Naive B cell (primary cell): ENCODE results near the gene SLC6A19. TPM values are rescaled to one million over a fixed set of nuclear protein-coding genes. Genes with fewer than 3 reads are reported as not detected.
"Not testable (repeated sequence)": the region's sequence is repeated elsewhere in the genome, so short reads cannot be mapped to it uniquely, and the experiment has no call there.

Source experiments
- ATAC-seq, 2 donors: fragments of 150-1000 bp; cut with Tn5 transposase; 2 replicates each; pipeline ENCODE4 v1.10.0; 2021; ENCODE audit warnings: low read depth in 2 of 2, mild to moderate bottlenecking in 2 of 2, moderate library complexity in 2 of 2
- DNase-seq: peaks from one replicate; pipeline ENCODE4 v3.0.0; 2022
- H3K27ac Mint-ChIP-seq, 6 donors: one replicate each; pipeline ENCODE4 v1.8.0; 2020 to 2022; ENCODE audit warnings: mild to moderate bottlenecking in 6 of 6, mixed read lengths in 6 of 6, moderate library complexity in 5 of 6, inconsistent platforms in 2 of 6
- H3K27me3 Mint-ChIP-seq, 3 donors: one replicate each; pipeline ENCODE4 v1.8.0; 2021 to 2022; ENCODE audit warnings: mixed read lengths in 3 of 3, mild to moderate bottlenecking in 1 of 3
- H3K36me3 Mint-ChIP-seq, 2 donors: one replicate each; pipeline ENCODE4 v1.8.0; 2020 to 2022; ENCODE audit warnings: mixed read lengths in 2 of 2, inconsistent platforms in 1 of 2, mild to moderate bottlenecking in 1 of 2
- H3K4me1 Mint-ChIP-seq, 3 donors: one replicate each; pipeline ENCODE4 v1.8.0; 2020 to 2022; ENCODE audit warnings: mixed read lengths in 3 of 3, inconsistent platforms in 1 of 3, mild to moderate bottlenecking in 1 of 3, moderate library complexity in 1 of 3
- H3K4me3 Mint-ChIP-seq, 8 donors: one replicate each; pipeline ENCODE4 v1.8.0; 2020 to 2022; ENCODE audit warnings: mild to moderate bottlenecking in 8 of 8, mixed read lengths in 8 of 8, moderate library complexity in 8 of 8, inconsistent platforms in 2 of 8
- H3K9me3 Mint-ChIP-seq, 7 donors: one replicate each; pipeline ENCODE4 v1.8.0; 2020 to 2022; ENCODE audit warnings: mixed read lengths in 7 of 7, mild to moderate bottlenecking in 5 of 7, inconsistent platforms in 2 of 7, moderate library complexity in 1 of 7
- polyA plus RNA-seq, 6 donors: library from polyadenylated mRNA; unstranded; fragments of 300-500 nt; fragmentation: Illumina TruSeq; gene quantifications; one replicate each; pipeline ENCODE4 v1.2.3, GENCODE V29; 2021; ENCODE audit warnings: low read depth in 6 of 6

SLC6A19 gene
- not detected for polyA plus RNA-seq

- ATAC-seq (no peak), DNase-seq (no peak)
- Mint-ChIP-seq H3K4me3 (no peak within 1 kb of the TSS), H3K9me3 (peaks cover 0 to 2% (median 0%) of the 10 kb centered on the region in 7 donors), H3K36me3 (no peaks in the 10 kb centered on the region), H3K27me3 (peaks cover 1 to 21% (median 19%) of the 10 kb centered on the region in 3 donors), H3K27ac (no peak within 1 kb of the TSS), H3K4me1 (no peaks in the 10 kb centered on the region)
Measured at GRCh38 chr5:1201327-1202025, at the start of gene SLC6A19. SLC6A19 (plus strand) TSS chr5:1201595; CDS start chr5:1201651, 56 bp downstream.

DNA sequence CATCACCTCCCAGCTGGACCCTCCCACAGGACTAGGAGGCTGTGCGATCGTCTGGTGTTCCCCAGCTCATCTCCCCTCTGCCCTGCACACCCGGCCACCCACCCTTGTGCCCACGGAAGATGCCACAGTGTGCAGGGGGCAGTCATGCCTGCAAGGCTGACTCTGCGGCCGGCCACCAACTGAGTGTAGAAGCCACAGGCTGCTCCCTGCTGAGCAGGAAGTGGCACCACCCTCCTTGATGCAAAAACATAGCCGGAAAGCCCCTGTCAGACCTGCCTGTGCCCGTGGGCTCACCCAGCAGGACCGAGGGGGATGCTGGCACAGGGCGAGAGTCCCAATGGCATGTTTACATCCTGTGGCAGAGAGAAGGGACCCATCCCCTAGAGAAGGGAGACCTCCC is 49.2 kb upstream of the SLC6A19 start:
- Mint-ChIP-seq H3K27me3 (peaks cover 7 to 34% (median 11%) of the 10 kb centered on the region in 3 donors), H3K27ac (peak overlapping the region; percentile 39 to 97 (median 94)), H3K9me3 (peaks cover 0 to 4% (median under 1%) of the 10 kb centered on the region in 7 donors), H3K4me3 (peak overlapping the region; percentile 49 to 82 (median 78)), H3K4me1 (peaks cover 30 to 34% (median 34%) of the 10 kb centered on the region in 3 donors), H3K36me3 (peaks cover 0 to 2% of the 10 kb centered on the region in 2 donors)
- peak; percentile 88 to 90 for ATAC-seq
- DNase-seq, result peak; percentile 73

GRCh38 chr5:1152771-1153282 is 48.6 kb upstream of the SLC6A19 start:
- no peak for DNase-seq
- peaks cover 36 to 37% (median 37%) of the 10 kb centered on the region in 3 donors for H3K4me1 Mint-ChIP-seq
- ATAC-seq, result no peak
- peak overlapping the region; percentile 49 to 82 (median 76) for H3K4me3 Mint-ChIP-seq
- peaks cover 14 to 40% (median 18%) of the 10 kb centered on the region in 3 donors for H3K27me3 Mint-ChIP-seq
- peak overlapping the region in 4 of 6 donors; percentile 39 to 97 (median 80) for H3K27ac Mint-ChIP-seq
- H3K36me3 Mint-ChIP-seq, result peaks cover 0 to 9% of the 10 kb centered on the region in 2 donors
- peaks cover 0 to 10% (median 7%) of the 10 kb centered on the region in 7 donors for H3K9me3 Mint-ChIP-seq

DNA sequence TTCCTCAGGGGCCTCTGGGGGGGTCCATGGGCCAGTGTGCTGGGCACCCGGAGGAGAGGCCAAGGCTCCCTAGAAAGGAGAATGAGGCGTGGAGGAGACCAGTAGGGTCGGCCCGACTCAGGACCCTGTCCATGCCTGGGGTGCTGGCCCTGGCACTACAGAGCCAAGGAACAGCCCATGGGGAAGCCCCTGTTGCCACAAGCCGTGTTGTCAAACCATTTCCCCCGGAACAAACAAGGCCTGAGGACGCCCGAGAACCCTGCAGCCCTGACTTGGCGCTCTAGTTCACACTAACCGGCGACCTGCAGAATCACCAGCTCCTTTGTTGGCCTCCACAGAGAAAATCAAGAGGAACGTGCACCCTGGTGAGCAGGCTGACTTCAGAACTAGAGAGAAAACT is 48.0 kb upstream of the SLC6A19 start:
- Mint-ChIP-seq H3K4me3 (peak overlapping the region; percentile 46 to 82 (median 72)), H3K27ac (peak overlapping the region in 4 of 6 donors; percentile 37 to 92 (median 61)), H3K27me3 (peaks cover 15 to 46% (median 19%) of the 10 kb centered on the region in 3 donors), H3K36me3 (peaks cover 0 to 10% of the 10 kb centered on the region in 2 donors), H3K4me1 (peaks cover 36 to 37% (median 37%) of the 10 kb centered on the region in 3 donors), H3K9me3 (peaks cover 0 to 11% (median 7%) of the 10 kb centered on the region in 7 donors)
- ATAC-seq (peak; percentile 44 to 50), DNase-seq (peak; percentile 43)

GRCh38 chr5:1155191-1156032 is 46.0 kb upstream of the SLC6A19 start:
- H3K27me3 Mint-ChIP-seq, result peaks cover 15 to 66% (median 29%) of the 10 kb centered on the region in 3 donors
- H3K27ac Mint-ChIP-seq, result no peak overlapping the region
- ATAC-seq (no peak), DNase-seq (no peak)
- H3K9me3 Mint-ChIP-seq, result peaks cover 0 to 11% (median 7%) of the 10 kb centered on the region in 7 donors
- peaks cover 36 to 37% (median 37%) of the 10 kb centered on the region in 3 donors for H3K4me1 Mint-ChIP-seq
- H3K4me3 Mint-ChIP-seq, result peak overlapping the region in 7 of 8 donors; percentile 46 to 80 (median 59)
- H3K36me3 Mint-ChIP-seq, result peaks cover 0 to 10% of the 10 kb centered on the region in 2 donors

GRCh38 chr5:1156033-1156753 is 45.2 kb upstream of the SLC6A19 start:
- Mint-ChIP-seq H3K4me1 (peaks cover 33 to 35% (median 34%) of the 10 kb centered on the region in 3 donors), H3K36me3 (peaks cover 0 to 10% of the 10 kb centered on the region in 2 donors), H3K27ac (peak overlapping the region in 1 of 6 donors; percentile 71), H3K27me3 (peaks cover 15 to 66% (median 30%) of the 10 kb centered on the region in 3 donors), H3K4me3 (peak overlapping the region; percentile 20 to 82 (median 54)), H3K9me3 (peaks cover 0 to 11% (median 7%) of the 10 kb centered on the region in 7 donors)
- no peak for DNase-seq
- no peak for ATAC-seq

- Mint-ChIP-seq H3K9me3 (peaks cover 0 to 11% (median 7%) of the 10 kb centered on the region in 7 donors), H3K27ac (peak overlapping the region in 2 of 6 donors; percentile 71 to 80), H3K27me3 (peaks cover 15 to 64% (median 30%) of the 10 kb centered on the region in 3 donors), H3K4me1 (peaks cover 28 to 29% (median 29%) of the 10 kb centered on the region in 3 donors), H3K4me3 (peak overlapping the region in 7 of 8 donors; percentile 20 to 82 (median 53)), H3K36me3 (peaks cover 0 to 10% of the 10 kb centered on the region in 2 donors)
- DNase-seq, result no peak
- ATAC-seq, result no peak
Measured at GRCh38 chr5:1156754-1157460, 44.5 kb upstream of the SLC6A19 start.

DNA sequence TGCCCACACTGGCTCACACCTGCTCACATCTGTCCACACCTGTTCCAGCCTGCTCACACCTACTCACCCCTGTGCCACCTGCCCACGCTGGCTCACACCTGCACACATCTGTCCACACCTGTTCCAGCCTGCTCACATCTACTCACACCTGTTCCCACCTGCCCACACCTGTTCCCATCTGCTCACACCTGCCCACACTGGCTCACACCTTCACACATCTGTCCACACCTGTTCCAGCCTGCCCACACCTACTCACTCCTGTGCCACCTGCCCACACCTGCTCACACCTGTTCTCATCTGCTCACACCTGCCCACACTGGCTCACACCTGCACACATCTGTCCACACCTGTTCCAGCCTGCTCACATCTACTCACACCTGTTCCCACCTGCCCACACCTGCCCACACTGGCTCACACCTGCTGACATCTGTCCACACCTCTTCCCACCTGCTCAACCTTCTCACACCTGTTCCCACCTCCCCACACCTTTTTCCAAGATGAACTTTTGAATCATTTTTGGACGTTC is 43.9 kb upstream of the SLC6A19 start:
- Mint-ChIP-seq H3K9me3 (peaks cover 0 to 11% (median 7%) of the 10 kb centered on the region in 7 donors), H3K4me3 (peak overlapping the region in 7 of 8 donors; percentile 20 to 82 (median 48)), H3K4me1 (peaks cover 22 to 23% (median 23%) of the 10 kb centered on the region in 3 donors), H3K27ac (peak overlapping the region in 2 of 6 donors; percentile 64 to 80), H3K27me3 (peaks cover 15 to 64% (median 30%) of the 10 kb centered on the region in 3 donors)
- not testable (repeated sequence) for H3K36me3 Mint-ChIP-seq, DNase-seq, ATAC-seq

DNA sequence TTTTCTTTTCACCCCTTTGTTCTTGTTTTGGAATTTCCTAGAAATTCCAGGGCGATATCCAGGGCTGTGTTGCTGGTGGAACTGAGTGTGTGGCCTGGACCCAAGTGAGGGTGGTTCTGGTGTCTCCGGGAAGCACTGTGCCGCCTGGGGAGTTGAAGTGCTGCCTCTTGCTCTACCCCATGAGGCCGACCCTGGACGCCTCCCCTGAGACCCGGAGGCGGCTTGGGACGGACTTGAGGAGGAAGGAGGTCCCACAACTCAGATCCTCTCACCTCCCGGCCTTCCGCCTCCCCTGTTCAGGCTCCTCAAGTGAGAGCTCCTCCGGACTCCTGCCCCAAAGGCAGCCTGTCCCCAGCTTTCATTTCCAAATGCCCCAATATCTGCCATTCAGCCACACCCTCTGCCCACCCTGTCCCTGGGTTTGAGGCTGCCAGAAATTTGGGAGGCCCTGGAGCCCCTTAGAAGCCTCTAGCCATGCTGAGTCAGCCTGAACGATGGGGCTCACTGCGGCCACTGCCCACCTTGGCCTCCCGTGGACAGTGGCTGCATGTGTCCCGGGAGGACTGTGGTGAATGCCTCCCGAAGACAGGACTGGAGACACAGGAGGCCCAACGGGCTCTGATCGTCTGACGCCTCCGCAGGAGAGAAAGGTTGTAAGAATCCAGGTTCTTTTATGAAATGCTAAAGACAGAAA is 42.6 kb upstream of the SLC6A19 start:
- Mint-ChIP-seq H3K27ac (peak overlapping the region in 2 of 6 donors; percentile 16 to 42), H3K27me3 (peaks cover 15 to 53% (median 30%) of the 10 kb centered on the region in 3 donors), H3K4me3 (peak overlapping the region in 1 of 8 donors; percentile 82), H3K4me1 (peaks cover 13 to 18% (median 17%) of the 10 kb centered on the region in 3 donors), H3K9me3 (peaks cover 0 to 11% (median 7%) of the 10 kb centered on the region in 7 donors), H3K36me3 (peaks cover 0 to 10% of the 10 kb centered on the region in 2 donors)
- ATAC-seq, result no peak
- no peak for DNase-seq

DNA sequence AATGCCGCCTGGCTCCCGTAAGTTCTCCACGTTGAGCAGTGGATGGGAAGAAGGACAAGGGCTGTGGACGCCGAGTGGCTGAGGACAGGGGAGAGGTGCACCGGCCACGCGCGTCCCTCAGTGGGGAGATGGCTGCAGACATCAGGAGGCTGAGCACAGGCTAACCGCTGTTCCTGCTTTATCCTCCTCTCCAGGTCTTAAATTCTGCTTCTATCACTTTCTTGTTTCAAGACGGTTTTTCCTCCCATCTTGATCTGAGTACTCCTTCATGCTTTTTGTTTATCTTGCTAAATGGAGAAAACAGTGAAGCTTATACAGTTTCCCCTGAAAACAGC is 42.1 kb upstream of the SLC6A19 start:
- peaks cover 11 to 50% (median 28%) of the 10 kb centered on the region in 3 donors for H3K27me3 Mint-ChIP-seq
- peaks cover 0 to 10% of the 10 kb centered on the region in 2 donors for H3K36me3 Mint-ChIP-seq
- DNase-seq (no peak), ATAC-seq (no peak)
- H3K4me1 Mint-ChIP-seq, result peaks cover 8 to 13% (median 11%) of the 10 kb centered on the region in 3 donors
- peak overlapping the region in 1 of 6 donors; percentile 16 for H3K27ac Mint-ChIP-seq
- H3K4me3 Mint-ChIP-seq, result peak overlapping the region in 1 of 8 donors; percentile 82
- peaks cover 0 to 11% (median 7%) of the 10 kb centered on the region in 7 donors for H3K9me3 Mint-ChIP-seq

DNA sequence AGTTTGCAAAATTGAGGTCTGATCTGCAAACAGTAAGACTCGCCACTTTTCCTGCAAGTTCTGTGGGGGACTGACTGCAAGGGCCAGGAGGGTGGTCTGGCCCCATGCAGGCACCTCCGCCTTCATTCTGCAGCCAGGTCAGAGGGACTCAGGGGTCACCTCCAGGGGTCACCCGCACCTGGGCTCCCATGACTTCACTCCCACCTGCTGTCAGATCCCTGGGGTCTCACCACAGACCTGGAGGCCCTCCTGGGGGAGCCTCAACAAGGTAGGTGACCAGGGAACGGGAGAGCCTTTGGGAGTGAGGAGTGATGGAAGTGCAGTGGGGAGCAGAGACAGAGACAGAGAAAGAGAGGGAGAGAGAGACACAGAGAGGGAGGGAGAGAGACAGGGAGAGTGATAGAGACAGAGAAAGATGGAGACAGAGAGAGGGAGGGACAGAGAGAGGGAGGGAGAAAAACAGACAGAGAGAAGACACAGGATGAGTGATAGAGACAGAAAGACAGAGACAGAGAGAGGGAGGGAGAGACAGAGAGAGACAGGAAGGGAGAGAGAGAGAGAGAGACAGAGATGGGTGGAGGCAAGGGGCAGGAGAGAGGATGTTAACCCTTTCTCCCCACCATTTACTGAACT is 41.5 kb upstream of the SLC6A19 start:
- Mint-ChIP-seq H3K4me1 (peaks cover 4 to 10% (median 8%) of the 10 kb centered on the region in 3 donors), H3K27ac (no peak overlapping the region), H3K4me3 (peak overlapping the region in 2 of 8 donors; percentile 77 to 82), H3K9me3 (peaks cover 0 to 11% (median 7%) of the 10 kb centered on the region in 7 donors), H3K27me3 (peaks cover 9 to 52% (median 30%) of the 10 kb centered on the region in 3 donors), H3K36me3 (peaks cover 0 to 10% of the 10 kb centered on the region in 2 donors)
- ATAC-seq (no peak), DNase-seq (no peak)
